Prostate gland (tissue), 2 donors: ENCODE results near the gene MFGE8. TPM values are rescaled to one million over a fixed set of nuclear protein-coding genes. Genes with fewer than 3 reads are reported as not detected.

Source experiments
- DNase-seq: peaks from one replicate; pipeline ENCODE4 v3.0.0-alpha.2; 2019; ENCODE audit warnings: low spot score
- H3K27ac ChIP-seq, 2 donors: fragments of 200-600 bp; sonication (generic); 2 replicates each; pipeline ENCODE4 v1.5.1; 2017 to 2019
- H3K27me3 ChIP-seq: fragments of 200-600 bp; sonication (generic); replicated peaks from 2 replicates; pipeline ENCODE4 v1.5.1; 2019; ENCODE audit not compliant: insufficient read depth
- H3K36me3 ChIP-seq, 2 donors: fragments of 200-600 bp; sonication (generic); 1 replicate in 1 of 2; 2 replicates in 1 of 2; pipeline versions ENCODE4 v1.5.1 to v1.8.1; 2017 to 2019
- H3K4me1 ChIP-seq: fragments of 200-600 bp; sonication (generic); replicated peaks from 2 replicates; pipeline ENCODE4 v1.5.1; 2019
- H3K4me3 ChIP-seq, 2 donors: fragments of 200-600 bp; sonication (generic); 2 replicates each; pipeline ENCODE4 v1.5.1; 2017 to 2019
- H3K9me3 ChIP-seq: fragments of 200-600 bp; sonication (generic); 2 replicates; pipeline ENCODE4 v1.5.1; 2017
- POLR2A ChIP-seq: fragments of 450-650 bp; IDR thresholded peaks from one replicate; pipeline ENCODE4 v1.6.1; 2016; ENCODE audit warnings: antibody characterized with exemption, mild to moderate bottlenecking
- POLR2AphosphoS5 ChIP-seq: sonication (generic); formaldehyde crosslinking; IDR thresholded peaks from one replicate; pipeline ENCODE4 v1.6.1; 2017; ENCODE audit warnings: antibody characterized with exemption
- WGBS: methylation state at CpG from one replicate; pipeline ENCODE4 v1.1.5; 2018; 5-methylcytosine and 5-hydroxymethylcytosine counted together
- intact Hi-C: fragments of 100-400 bp; cut with DNase I; formaldehyde crosslinking; loops from one replicate; pipeline ENCODE4 v1.14.2; 2022
- total RNA-seq, 2 donors: library from RNA; depleted of rRNA; stranded (reverse); fragments of >200 nt; gene quantifications; one replicate each; pipeline ENCODE4 v1.1.0, GENCODE V29; 2016
- TF ChIP-seq, protein P1 (sequence below), 4 experiments: fragments of 200-600 bp in 2 of 4; fragments of 450-650 bp in 2 of 4; sonication (generic) in 2 of 4; IDR thresholded peaks; 1 replicate in 3 of 4; 2 replicates in 1 of 4; pipeline ENCODE4 v1.5.1; 2016 to 2019; ENCODE audit warnings: antibody characterized with exemption in 4 of 4, mild to moderate bottlenecking in 2 of 4, moderate library complexity in 2 of 4

The MFGE8 gene
- total RNA-seq, 2 donors from 2014 or later: 63.1 to 263 TPM

DNA sequence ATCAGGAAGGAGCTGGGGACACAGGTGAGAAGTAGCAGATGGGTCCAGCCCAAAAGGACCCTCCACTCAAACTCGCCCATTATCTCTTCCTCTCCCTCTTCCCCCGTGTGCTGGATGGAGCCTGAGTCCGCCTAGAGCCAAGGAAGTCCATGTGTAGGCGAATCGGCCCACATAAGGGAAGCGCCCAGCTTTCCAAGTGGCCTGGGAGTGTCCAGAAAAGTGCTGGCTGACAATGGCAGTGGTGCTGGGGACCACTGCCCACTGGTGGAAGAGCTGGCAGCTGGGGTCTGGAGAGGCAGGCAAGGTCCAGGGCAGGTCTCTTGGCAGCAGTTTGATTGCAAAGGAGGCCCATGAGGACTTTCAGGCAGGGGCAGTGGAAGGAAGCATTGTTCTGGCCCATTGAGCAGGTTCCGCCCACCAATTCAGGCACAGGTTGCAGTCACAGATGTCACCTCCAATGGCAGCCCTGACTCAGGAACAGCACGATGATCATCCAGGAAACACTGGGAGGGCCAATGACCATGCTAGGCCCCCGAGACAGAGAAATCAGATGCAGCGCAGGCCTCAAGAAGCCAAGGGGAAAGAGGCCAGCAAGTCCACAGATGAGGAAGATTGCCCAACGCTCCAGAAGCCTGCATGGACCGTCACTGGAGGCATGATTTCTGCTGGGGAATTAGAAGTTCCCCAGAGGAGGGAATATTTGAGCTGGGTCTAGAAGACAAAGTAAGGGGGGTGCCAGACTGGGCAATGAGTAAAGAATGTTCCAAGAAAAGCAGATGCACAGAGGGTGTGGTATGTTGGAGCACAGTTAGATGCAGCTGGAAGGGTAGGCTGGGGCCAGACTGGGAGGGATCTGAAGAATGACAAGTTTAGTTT is 3.0 kb downstream of the MFGE8 start:
- 80% methylated on average over 12 of the region's 12 CpGs for WGBS
- Histone ChIP-seq H3K9me3 (no peaks in the 10 kb centered on the region), H3K4me1 (no peaks in the 10 kb centered on the region), H3K27me3 (no peaks in the 10 kb centered on the region), H3K36me3 (no peaks in the 10 kb centered on the region), H3K4me3 (no peak overlapping the region), H3K27ac (no peak overlapping the region)
- DNase-seq: no peak
- no peak for TF ChIP-seq POLR2A
- TF ChIP-seq, protein P1, sequence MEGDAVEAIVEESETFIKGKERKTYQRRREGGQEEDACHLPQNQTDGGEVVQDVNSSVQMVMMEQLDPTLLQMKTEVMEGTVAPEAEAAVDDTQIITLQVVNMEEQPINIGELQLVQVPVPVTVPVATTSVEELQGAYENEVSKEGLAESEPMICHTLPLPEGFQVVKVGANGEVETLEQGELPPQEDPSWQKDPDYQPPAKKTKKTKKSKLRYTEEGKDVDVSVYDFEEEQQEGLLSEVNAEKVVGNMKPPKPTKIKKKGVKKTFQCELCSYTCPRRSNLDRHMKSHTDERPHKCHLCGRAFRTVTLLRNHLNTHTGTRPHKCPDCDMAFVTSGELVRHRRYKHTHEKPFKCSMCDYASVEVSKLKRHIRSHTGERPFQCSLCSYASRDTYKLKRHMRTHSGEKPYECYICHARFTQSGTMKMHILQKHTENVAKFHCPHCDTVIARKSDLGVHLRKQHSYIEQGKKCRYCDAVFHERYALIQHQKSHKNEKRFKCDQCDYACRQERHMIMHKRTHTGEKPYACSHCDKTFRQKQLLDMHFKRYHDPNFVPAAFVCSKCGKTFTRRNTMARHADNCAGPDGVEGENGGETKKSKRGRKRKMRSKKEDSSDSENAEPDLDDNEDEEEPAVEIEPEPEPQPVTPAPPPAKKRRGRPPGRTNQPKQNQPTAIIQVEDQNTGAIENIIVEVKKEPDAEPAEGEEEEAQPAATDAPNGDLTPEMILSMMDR (IDR thresholded peaks at IDR 0.05): no peak
- intact Hi-C loops: loop anchor here (5.0 kb wide), 2 partner anchors 107 to 433 kb away; no protein-coding TSS in a partner anchor

DNA sequence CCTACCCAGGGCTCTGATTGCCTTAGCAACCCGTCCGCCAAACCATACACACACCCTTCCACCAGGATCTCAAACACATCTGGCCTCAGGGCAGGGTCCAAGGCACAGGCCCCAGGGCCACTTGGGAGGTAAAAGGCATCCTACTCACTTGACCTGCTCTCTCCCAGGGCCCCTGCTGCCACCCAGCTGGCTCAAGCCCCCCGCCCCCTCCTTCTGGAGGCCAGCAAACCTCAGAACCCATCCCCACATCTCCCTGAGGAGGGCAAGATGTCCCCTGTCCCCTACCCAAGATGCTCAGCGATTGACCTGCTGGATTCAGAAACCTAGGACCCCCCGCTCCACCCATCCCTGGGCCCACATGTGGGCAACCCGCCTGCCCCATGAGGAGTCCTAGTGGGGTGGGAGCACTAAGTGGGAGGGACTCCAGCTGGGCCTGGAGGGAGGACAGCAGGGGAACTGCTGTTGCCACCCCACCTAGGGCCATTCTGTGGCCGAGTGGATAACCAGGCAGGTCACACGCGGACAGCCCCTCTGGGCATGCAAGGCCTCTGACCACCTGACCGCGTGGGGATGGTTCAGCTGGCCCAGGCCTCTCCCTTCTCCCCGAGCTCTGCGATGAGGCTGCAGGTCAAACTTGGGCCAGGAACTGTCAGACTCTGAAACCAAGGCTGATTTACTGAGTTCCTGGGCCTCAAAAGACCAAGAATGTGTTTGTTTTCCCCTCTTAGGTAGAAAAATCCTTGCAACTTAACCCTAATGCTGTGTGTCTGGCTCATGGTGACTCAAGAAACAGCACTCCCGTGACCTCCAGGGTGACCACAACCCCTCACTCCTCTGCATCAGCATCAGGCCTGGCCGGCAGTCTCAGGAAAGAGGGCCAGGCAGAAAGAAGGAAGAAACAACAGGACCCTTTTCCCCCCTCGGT is 4.2 kb downstream of the MFGE8 start:
- WGBS: 77% methylated on average over 15 of the region's 16 CpGs
- no peak for DNase-seq

DNA sequence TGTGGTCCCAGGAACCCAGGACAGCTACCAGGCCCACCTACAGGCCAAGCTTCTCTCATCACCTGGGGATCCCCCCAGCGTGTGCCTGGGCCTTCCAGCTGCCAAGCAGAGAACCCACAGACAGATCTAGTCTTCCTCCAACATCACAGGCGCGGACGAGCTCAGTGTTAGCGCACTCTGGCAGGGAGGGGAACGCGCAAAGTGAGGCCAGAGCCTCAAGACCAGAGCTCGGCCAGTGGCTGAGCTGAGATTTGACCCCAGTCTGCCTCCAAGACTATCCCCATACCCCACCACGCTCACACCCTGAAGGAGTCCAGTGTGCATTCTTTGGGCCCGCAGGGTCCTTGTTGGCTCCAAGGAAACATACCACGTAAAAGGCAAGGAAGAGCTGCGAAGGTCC is 5.1 kb downstream of the MFGE8 start:
- WGBS: 96% methylated on average over 12 of the region's 12 CpGs
- TF ChIP-seq, protein P1 (IDR thresholded peaks at IDR 0.05): no peak
- TF ChIP-seq POLR2AphosphoS5 (no peak), POLR2A (no peak)
- H3K36me3 ChIP-seq: no peaks in the 10 kb centered on the region
- H3K27me3 ChIP-seq: no peaks in the 10 kb centered on the region
- DNase-seq: no peak
- intact Hi-C loops: loop anchor here (5.0 kb wide), 1 partner anchor 109 kb away; no protein-coding TSS in a partner anchor
- H3K9me3 ChIP-seq: no peaks in the 10 kb centered on the region
- no peaks in the 10 kb centered on the region for H3K4me1 ChIP-seq
- H3K27ac ChIP-seq: no peak overlapping the region
- H3K4me3 ChIP-seq: no peak overlapping the region

More for the DNA sequence above, 4.2 kb downstream of the MFGE8 start:
- Histone ChIP-seq H3K27ac (no peak overlapping the region), H3K4me1 (no peaks in the 10 kb centered on the region), H3K4me3 (no peak overlapping the region), H3K36me3 (no peaks in the 10 kb centered on the region), H3K9me3 (no peaks in the 10 kb centered on the region), H3K27me3 (no peaks in the 10 kb centered on the region)
- TF ChIP-seq POLR2A (no peak), POLR2AphosphoS5 (no peak)
- TF ChIP-seq, protein P1 (IDR thresholded peaks at IDR 0.05): no peak
- intact Hi-C loops: loop anchor here (5.0 kb wide), 1 partner anchor 108 kb away; no protein-coding TSS in a partner anchor

DNA sequence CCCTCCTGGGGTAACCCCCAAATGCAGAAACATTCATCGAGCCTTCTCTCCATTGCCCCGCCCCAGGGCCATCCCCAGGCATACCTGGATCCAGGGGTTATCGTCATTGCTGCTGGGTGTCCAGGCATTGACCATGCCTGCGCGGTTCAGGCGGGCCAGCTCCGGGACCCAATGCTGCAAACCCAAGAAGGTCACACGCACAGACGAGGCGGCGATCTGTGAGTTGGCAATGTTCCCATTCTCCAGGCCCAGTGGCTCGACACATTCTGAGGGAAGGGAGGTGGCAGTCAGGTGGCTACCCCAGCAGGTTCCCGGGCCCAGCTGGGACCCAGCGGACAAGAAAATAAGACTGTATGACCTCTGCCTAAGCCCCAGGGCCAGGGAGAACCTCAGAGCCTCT is 6.1 kb downstream of the MFGE8 start:
- TF ChIP-seq, protein P1 (IDR thresholded peaks at IDR 0.05): no peak
- TF ChIP-seq POLR2A (no peak), POLR2AphosphoS5 (no peak)
- Histone ChIP-seq H3K27ac (no peak overlapping the region), H3K9me3 (no peaks in the 10 kb centered on the region), H3K36me3 (no peaks in the 10 kb centered on the region), H3K27me3 (no peaks in the 10 kb centered on the region), H3K4me3 (no peak overlapping the region), H3K4me1 (no peaks in the 10 kb centered on the region)
- DNase-seq: no peak
- intact Hi-C loops: loop anchor here (5.0 kb wide), 1 partner anchor 110 kb away; no protein-coding TSS in a partner anchor
- 89% methylated on average over 14 of the region's 14 CpGs for WGBS
